ENCODE data around the gene ATP6AP2.

Gene ATP6AP2, protein sequence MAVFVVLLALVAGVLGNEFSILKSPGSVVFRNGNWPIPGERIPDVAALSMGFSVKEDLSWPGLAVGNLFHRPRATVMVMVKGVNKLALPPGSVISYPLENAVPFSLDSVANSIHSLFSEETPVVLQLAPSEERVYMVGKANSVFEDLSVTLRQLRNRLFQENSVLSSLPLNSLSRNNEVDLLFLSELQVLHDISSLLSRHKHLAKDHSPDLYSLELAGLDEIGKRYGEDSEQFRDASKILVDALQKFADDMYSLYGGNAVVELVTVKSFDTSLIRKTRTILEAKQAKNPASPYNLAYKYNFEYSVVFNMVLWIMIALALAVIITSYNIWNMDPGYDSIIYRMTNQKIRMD

DNA sequence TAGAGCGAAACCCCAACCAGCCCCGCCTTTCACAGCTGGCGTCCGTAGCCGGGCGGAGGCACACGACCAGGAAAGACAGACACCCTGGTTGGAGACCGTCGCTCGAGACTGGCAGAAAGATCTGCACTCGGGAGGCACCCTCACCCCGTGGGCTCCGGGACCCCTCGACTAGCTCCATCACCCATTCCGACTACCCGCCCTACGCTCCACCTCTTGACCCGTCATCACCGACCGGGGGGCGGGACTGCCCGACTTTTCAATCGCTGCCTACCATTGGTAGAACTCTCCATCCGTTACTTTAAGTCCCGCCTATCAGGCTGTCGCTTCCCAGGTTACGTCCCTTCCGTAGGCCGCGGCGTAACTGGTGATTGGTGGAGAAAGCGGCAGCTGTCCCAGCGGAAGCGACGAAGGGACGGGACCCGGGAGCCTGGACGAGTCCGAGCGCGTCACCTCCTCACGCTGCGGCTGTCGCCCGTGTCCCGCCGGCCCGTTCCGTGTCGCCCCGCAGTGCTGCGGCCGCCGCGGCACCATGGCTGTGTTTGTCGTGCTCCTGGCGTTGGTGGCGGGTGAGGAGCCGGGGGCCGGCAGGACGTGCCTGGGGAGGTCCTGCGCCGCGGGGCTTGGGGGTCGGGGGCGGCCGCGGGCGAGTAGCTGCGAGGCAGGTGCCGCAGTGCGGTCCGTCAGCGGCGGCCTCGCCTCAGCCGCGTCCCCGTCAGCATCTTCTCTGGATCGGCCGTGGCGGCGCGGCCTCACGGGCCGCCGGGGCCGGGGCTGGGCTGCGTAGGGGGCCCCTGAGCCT is at the start of gene ATP6AP2:
ATP6AP2 (plus strand) TSS at position 434 of the 799 bp plus-strand sequence; CDS start at position 530, 96 bp downstream.
- no peaks in the 10 kb centered on the region for H3K36me3 ChIP-seq (ENCODE audit: insufficient read depth, low read length)
- no peaks in the 10 kb centered on the region for H3K27me3 ChIP-seq (ENCODE audit: insufficient read depth, low read length)
- peaks cover 33% of the 10 kb centered on the region for H3K79me2 ChIP-seq (ENCODE audit: control insufficient read depth, insufficient read depth, low read length, unreplicated experiment)
- peak within 1 kb of the TSS; percentile 76 for H3K4me3 ChIP-seq (ENCODE audit: low read depth, low read length)
- H2AFZ ChIP-seq (ENCODE audit: low read length, unreplicated experiment): peak within 1 kb of the TSS; percentile 81
- H3K27ac ChIP-seq (ENCODE audit: low read depth, low read length): peak within 1 kb of the TSS; percentile 70; the same call in 1 of the 2 replicates
- H3K4me1 ChIP-seq (ENCODE audit: control insufficient read depth, insufficient read depth, low read length, unreplicated experiment): peaks cover 7% of the 10 kb centered on the region

DNA sequence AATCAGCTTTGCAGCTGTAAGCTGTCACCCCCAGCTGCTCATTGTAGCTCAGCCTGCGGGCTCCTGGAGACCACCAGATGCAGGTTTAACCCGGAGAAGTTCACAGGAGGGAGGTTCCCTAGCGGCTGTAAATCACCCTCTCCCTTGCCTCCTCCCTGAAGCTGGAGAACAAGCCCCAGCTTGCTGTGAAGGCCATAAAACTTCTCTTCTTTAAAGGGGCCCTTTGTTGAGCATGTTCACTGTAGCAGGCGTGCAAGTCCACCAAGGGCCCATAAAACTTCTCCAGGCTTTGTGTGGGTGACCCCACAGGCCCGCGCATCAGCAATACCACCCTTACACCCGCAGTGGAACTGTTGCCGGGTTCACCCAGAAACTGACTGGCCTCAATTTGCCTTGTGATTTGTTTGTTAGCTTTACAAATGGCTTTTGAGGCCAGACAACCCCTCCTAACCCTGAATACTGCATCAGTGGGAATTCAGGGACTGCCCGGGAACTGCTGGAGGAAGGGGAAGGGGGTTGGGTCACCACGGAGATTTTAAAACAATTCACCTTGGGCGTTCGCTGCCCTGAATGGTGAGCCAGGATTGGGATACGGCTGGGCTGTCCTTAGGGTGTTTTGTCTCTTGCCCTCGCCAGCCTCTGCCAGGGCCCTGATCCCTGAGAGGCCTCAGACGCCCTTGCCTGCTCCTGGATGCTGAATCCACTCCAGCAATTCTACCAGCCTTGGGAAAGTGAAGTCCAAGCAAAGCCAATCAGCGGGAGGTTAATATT is 49.5 kb upstream of the ATP6AP2 start:
- Histone ChIP-seq H3K4me1 (ENCODE audit: control insufficient read depth, insufficient read depth, low read length, unreplicated experiment) (no peaks in the 10 kb centered on the region), H3K27ac (ENCODE audit: low read depth, low read length) (no peak overlapping the region), H3K4me3 (ENCODE audit: low read depth, low read length) (no peak overlapping the region), H2AFZ (ENCODE audit: low read length, unreplicated experiment) (no peak overlapping the region), H3K27me3 (ENCODE audit: insufficient read depth, low read length) (no peaks in the 10 kb centered on the region; the same call in 1 of the 2 replicates), H3K36me3 (ENCODE audit: insufficient read depth, low read length) (no peaks in the 10 kb centered on the region), H3K79me2 (ENCODE audit: control insufficient read depth, insufficient read depth, low read length, unreplicated experiment) (no peaks in the 10 kb centered on the region)

DNA sequence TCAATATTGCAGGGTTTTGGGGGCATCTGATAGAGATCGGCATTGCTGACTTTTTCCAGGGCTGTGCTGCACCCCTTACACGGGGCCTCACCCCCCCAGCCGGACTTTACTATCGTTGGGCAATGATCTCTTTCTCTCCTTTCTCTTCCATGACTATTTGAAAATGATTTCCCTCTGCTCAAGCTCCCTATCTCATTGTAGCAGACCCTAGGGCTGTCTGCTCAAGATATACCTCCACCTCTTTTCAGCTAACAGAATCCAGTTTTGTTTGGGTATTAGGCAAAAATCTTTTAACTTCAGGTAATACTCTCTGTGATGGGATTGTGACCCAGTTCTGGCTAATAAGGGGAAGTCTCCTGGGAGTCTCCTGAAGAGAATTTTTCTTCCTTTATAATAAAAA is 43.5 kb upstream of the ATP6AP2 start:
- H3K27ac ChIP-seq (ENCODE audit: low read depth, low read length): no peak overlapping the region
- no peaks in the 10 kb centered on the region for H3K36me3 ChIP-seq (ENCODE audit: insufficient read depth, low read length)
- H2AFZ ChIP-seq (ENCODE audit: low read length, unreplicated experiment): no peak overlapping the region
- no peaks in the 10 kb centered on the region for H3K27me3 ChIP-seq (ENCODE audit: insufficient read depth, low read length)
- H3K79me2 ChIP-seq (ENCODE audit: control insufficient read depth, insufficient read depth, low read length, unreplicated experiment): no peaks in the 10 kb centered on the region
- H3K4me1 ChIP-seq (ENCODE audit: control insufficient read depth, insufficient read depth, low read length, unreplicated experiment): no peaks in the 10 kb centered on the region
- no peak overlapping the region for H3K4me3 ChIP-seq (ENCODE audit: low read depth, low read length)

DNA sequence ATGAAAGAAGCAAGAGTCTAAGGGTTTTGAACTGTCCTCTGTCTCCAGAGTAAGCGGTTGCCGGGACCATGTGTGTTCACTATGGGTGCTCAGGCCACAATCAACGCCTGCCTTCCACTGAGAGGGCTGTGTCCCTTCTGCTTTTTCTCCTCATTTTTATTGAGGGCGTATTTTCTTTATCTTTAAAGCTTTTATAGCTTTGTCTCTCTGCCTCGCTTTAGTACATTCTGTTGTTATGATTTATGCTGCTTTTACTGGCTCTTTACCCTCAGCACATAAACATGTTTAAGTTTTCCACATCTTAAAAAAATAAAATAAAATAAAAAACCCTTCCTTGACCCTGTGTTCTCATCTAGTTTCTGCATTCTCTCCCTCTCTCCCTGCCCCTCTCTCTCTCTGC is 42.4 kb upstream of the ATP6AP2 start:
- Histone ChIP-seq H3K4me1 (ENCODE audit: control insufficient read depth, insufficient read depth, low read length, unreplicated experiment) (no peaks in the 10 kb centered on the region), H3K79me2 (ENCODE audit: control insufficient read depth, insufficient read depth, low read length, unreplicated experiment) (no peaks in the 10 kb centered on the region), H2AFZ (ENCODE audit: low read length, unreplicated experiment) (no peak overlapping the region), H3K36me3 (ENCODE audit: insufficient read depth, low read length) (no peaks in the 10 kb centered on the region), H3K4me3 (ENCODE audit: low read depth, low read length) (no peak overlapping the region), H3K27me3 (ENCODE audit: insufficient read depth, low read length) (no peaks in the 10 kb centered on the region), H3K27ac (ENCODE audit: low read depth, low read length) (no peak overlapping the region)

DNA sequence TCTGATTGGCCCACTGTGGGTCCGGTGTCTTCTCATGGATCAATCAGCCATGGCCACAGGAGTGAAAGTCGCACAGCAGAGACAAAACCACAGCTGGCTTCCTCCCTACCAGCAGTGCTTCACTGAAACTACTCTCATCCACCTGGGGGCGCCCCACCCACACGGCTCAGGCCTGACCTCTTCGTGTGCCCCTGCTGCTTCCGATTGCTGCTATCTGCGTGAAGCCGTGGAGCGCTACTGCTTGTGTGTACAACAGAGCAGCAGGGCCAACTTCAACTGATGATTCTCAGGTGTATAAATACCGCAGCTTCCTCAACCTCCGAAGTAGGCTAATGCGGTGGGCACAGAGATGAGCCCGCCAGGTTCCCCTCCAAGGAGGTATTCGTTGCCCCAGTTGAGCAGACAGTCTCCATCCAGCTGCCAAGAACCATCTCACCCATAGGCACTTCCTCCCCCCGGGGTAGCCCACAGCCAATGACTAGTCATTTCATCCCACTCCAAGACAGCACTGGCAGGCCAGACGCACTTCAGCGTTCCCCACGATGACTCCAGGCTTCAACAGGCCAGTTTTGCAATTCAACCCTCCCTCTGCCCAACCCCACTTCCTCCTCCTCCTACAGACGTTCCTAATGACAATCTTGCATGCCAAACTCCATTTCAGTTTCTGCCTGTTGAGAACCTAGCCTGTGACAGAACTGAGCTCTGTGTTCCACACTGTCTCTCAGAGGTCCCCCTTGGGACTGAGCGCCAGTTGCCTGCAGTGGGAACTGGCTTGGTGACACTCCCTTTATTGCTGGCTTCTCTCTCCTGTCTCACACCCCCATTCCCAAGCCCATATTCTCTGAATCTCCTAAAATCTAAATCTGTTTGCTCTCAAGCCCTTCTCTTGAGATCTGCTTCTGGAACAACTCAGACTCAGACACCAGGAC is 41.3 kb upstream of the ATP6AP2 start:
- Histone ChIP-seq H3K36me3 (ENCODE audit: insufficient read depth, low read length) (no peaks in the 10 kb centered on the region), H3K27ac (ENCODE audit: low read depth, low read length) (no peak overlapping the region), H3K27me3 (ENCODE audit: insufficient read depth, low read length) (no peaks in the 10 kb centered on the region), H3K4me1 (ENCODE audit: control insufficient read depth, insufficient read depth, low read length, unreplicated experiment) (peaks cover under 1% of the 10 kb centered on the region), H3K79me2 (ENCODE audit: control insufficient read depth, insufficient read depth, low read length, unreplicated experiment) (no peaks in the 10 kb centered on the region), H3K4me3 (ENCODE audit: low read depth, low read length) (no peak overlapping the region), H2AFZ (ENCODE audit: low read length, unreplicated experiment) (peak overlapping the region; percentile 60)

DNA sequence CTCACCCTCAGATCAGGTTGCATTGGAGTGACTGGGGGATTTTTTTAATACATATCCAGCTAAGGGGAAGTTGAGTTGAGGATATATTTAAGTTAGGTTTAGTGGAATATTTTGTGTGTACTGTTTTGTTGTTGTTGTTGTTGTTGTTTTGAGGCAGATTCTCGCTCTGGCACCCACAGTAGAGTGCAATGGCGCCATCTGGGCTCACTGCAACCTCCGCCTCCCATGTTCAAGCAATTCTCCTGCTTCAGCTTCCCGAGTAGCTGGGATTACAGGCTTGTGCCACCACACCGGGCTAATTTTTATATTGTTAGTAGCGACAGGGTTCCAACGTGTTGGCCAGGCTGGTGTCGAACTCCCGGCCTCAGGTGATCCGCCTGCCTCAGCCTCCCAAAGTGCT is 38.6 kb upstream of the ATP6AP2 start:
- H3K4me1 ChIP-seq (ENCODE audit: control insufficient read depth, insufficient read depth, low read length, unreplicated experiment): peaks cover 9% of the 10 kb centered on the region
- no peak overlapping the region for H2AFZ ChIP-seq (ENCODE audit: low read length, unreplicated experiment)
- no peak overlapping the region for H3K27ac ChIP-seq (ENCODE audit: low read depth, low read length)
- H3K36me3 ChIP-seq (ENCODE audit: insufficient read depth, low read length): no peaks in the 10 kb centered on the region
- no peaks in the 10 kb centered on the region for H3K27me3 ChIP-seq (ENCODE audit: insufficient read depth, low read length)
- H3K79me2 ChIP-seq (ENCODE audit: control insufficient read depth, insufficient read depth, low read length, unreplicated experiment): no peaks in the 10 kb centered on the region
- no peak overlapping the region for H3K4me3 ChIP-seq (ENCODE audit: low read depth, low read length)

DNA sequence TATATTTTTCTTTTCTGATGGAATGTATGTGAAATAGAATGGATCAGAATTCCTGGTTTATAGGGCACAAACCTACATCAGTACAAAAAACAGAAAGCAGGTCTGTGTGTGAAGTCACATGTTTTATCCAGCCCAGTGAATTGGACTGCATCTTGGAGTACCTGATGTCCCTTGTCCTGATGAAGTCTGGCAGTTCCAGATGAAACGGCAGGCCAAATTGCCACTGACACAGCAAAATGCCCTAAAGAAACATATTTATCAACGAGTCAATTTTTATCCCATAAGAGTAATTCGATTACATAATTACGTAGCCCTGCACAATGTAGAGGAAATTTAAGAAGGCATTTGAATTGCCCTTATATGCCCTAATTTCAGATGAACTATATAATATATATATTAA is 37.8 kb upstream of the ATP6AP2 start:
- Histone ChIP-seq H3K27ac (ENCODE audit: low read depth, low read length) (no peak overlapping the region), H2AFZ (ENCODE audit: low read length, unreplicated experiment) (no peak overlapping the region), H3K27me3 (ENCODE audit: insufficient read depth, low read length) (no peaks in the 10 kb centered on the region), H3K4me3 (ENCODE audit: low read depth, low read length) (no peak overlapping the region), H3K36me3 (ENCODE audit: insufficient read depth, low read length) (no peaks in the 10 kb centered on the region), H3K79me2 (ENCODE audit: control insufficient read depth, insufficient read depth, low read length, unreplicated experiment) (no peaks in the 10 kb centered on the region), H3K4me1 (ENCODE audit: control insufficient read depth, insufficient read depth, low read length, unreplicated experiment) (peaks cover 9% of the 10 kb centered on the region)

DNA sequence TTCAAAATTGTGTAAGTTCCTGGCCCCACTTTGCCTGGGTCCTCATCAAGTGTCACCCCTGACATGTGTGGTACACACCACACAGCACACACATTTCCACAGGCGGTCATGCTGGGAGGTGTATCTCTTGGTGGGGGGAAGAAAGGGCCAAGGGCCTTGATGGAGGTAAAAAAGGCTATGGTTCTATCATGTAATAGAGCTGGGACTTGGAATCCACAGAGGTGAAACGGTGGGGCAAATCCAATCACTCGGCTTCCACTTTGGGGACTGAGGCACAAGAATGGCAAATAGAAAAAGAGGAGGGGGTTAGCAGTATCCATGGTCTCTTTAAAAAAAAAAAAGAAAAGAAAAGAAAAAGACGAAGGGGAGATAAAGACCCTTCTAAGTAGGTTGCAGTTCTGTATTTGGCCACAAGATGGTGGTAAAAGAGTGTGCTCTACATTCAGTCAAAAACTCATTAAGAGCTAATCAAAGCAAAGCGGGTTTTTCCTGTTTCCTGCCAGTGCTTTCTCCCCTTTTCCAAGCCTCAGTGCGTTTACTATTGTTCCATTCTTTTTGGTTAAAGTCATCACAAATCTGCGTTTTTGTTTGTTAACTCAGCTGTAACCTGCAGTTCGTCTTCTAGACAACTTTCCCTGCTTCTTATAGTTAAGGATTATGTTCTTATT is 37.0 kb upstream of the ATP6AP2 start:
- Histone ChIP-seq H3K79me2 (ENCODE audit: control insufficient read depth, insufficient read depth, low read length, unreplicated experiment) (no peaks in the 10 kb centered on the region), H3K27me3 (ENCODE audit: insufficient read depth, low read length) (no peaks in the 10 kb centered on the region), H3K4me1 (ENCODE audit: control insufficient read depth, insufficient read depth, low read length, unreplicated experiment) (peaks cover 9% of the 10 kb centered on the region), H3K4me3 (ENCODE audit: low read depth, low read length) (peak overlapping the region; percentile 24; the same call in 1 of the 2 replicates), H2AFZ (ENCODE audit: low read length, unreplicated experiment) (peak overlapping the region; percentile 89), H3K36me3 (ENCODE audit: insufficient read depth, low read length) (no peaks in the 10 kb centered on the region), H3K27ac (ENCODE audit: low read depth, low read length) (no peak overlapping the region)

DNA sequence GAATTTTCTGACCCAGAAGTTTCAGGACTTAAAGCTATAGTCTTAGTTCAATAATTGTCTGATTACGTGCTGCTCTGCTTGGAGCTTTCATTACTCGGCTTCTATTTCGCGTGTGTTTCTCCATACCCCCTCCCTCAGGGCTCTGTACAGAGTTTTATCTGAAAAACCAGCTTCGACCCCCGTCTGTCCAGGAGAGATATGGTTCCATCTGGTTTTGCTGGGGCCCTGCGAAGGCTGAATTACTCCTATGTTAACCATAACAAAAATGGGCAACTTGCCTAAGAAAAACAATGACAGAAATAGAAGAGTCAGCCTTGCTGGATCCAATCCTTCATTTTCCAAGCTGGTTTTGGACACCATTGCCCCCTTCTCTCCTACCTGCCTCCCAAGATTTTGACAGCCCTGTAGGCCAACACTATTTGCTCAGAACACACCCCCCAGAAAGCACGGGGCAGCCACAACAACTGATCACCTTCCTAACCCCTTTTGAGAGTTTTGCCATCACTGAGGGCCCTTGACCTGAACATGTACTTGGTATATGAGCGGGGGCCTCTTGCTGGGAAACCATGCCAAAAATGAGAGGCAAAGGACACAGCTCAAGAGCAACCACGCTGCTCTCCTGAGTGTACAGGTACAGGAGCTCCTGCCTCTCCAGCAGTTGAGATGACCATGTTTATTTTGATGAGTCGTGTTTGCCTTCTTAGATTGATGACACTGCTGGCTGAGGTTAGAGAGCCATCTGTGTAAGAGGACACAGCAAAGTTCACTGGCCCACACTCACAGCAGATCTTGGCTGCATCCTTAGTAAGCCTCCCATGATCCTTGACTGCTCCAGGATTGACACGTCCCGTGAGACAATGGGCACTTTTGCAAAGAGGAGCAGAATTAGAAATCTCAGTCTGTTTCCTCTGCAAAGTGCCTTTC is 36.2 kb upstream of the ATP6AP2 start:
- no peak overlapping the region for H3K27ac ChIP-seq (ENCODE audit: low read depth, low read length)
- H2AFZ ChIP-seq (ENCODE audit: low read length, unreplicated experiment): peak overlapping the region; percentile 89
- peak overlapping the region; percentile 24; the same call in 1 of the 2 replicates for H3K4me3 ChIP-seq (ENCODE audit: low read depth, low read length)

More for the DNA sequence above, 36.2 kb upstream of the ATP6AP2 start:
- Histone ChIP-seq H3K79me2 (ENCODE audit: control insufficient read depth, insufficient read depth, low read length, unreplicated experiment) (no peaks in the 10 kb centered on the region), H3K4me1 (ENCODE audit: control insufficient read depth, insufficient read depth, low read length, unreplicated experiment) (peaks cover 9% of the 10 kb centered on the region), H3K27me3 (ENCODE audit: insufficient read depth, low read length) (no peaks in the 10 kb centered on the region), H3K36me3 (ENCODE audit: insufficient read depth, low read length) (no peaks in the 10 kb centered on the region)

Measured in ACC112 (cell line).